ENCODE data around the gene C1orf35.

Gene C1orf35

GRCh38 chr1:228073061-228073856, 29.9 kb downstream of the C1orf35 start:
- DNase-seq (ENCODE audit: low spot score) = no peak
- TF ChIP-seq CTCF (IDR thresholded peaks at IDR 0.05; ENCODE audit: borderline replicate concordance, control extremely low read depth, extremely low read depth, insufficient read depth, missing control alignments) = no peak
- in situ Hi-C loops (cut with MboI; ENCODE audit: low sequenced_read_pairs, unreplicated experiment) = no loop called here

- no peak for DNase-seq (ENCODE audit: low spot score)
- no peak for TF ChIP-seq CTCF (IDR thresholded peaks at IDR 0.05; ENCODE audit: borderline replicate concordance, control extremely low read depth, extremely low read depth, insufficient read depth, missing control alignments)
- in situ Hi-C loops (cut with MboI; ENCODE audit: low sequenced_read_pairs, unreplicated experiment) = no loop called here
Measured at GRCh38 chr1:228072658-228073043, 30.5 kb downstream of the C1orf35 start.

GRCh38 chr1:228071839-228072657, 31.1 kb downstream of the C1orf35 start:
- no peak for TF ChIP-seq CTCF (IDR thresholded peaks at IDR 0.05; ENCODE audit: borderline replicate concordance, control extremely low read depth, extremely low read depth, insufficient read depth, missing control alignments)
- in situ Hi-C loops (cut with MboI; ENCODE audit: low sequenced_read_pairs, unreplicated experiment) = no loop called here
- DNase-seq (ENCODE audit: low spot score) = no peak

GRCh38 chr1:228070851-228071250, 32.3 kb downstream of the C1orf35 start:
- TF ChIP-seq CTCF (IDR thresholded peaks at IDR 0.05; ENCODE audit: borderline replicate concordance, control extremely low read depth, extremely low read depth, insufficient read depth, missing control alignments) = no peak
- DNase-seq (ENCODE audit: low spot score) = no peak
- in situ Hi-C loops (cut with MboI; ENCODE audit: low sequenced_read_pairs, unreplicated experiment) = no loop called here

- in situ Hi-C loops (cut with MboI; ENCODE audit: low sequenced_read_pairs, unreplicated experiment) = no loop called here
- TF ChIP-seq CTCF (IDR thresholded peaks at IDR 0.05; ENCODE audit: borderline replicate concordance, control extremely low read depth, extremely low read depth, insufficient read depth, missing control alignments) = no peak
- no peak for DNase-seq (ENCODE audit: low spot score)
Measured at GRCh38 chr1:228070173-228070572, 33.0 kb downstream of the C1orf35 start.

GRCh38 chr1:228068359-228068758, 34.8 kb downstream of the C1orf35 start:
- DNase-seq (ENCODE audit: low spot score) = no peak
- TF ChIP-seq CTCF (IDR thresholded peaks at IDR 0.05; ENCODE audit: borderline replicate concordance, control extremely low read depth, extremely low read depth, insufficient read depth, missing control alignments) = no peak
- in situ Hi-C loops (cut with MboI; ENCODE audit: low sequenced_read_pairs, unreplicated experiment) = no loop called here
